HG02588 (cell line): ENCODE measurements around the gene ACOX1.

ENCODE experiments used
- ATAC-seq: cut with Tn5 transposase; IDR thresholded peaks from one replicate; pipeline ENCODE4 v1.9.1; 2021; ENCODE audit warnings: mild to moderate bottlenecking, moderate library complexity; ENCODE audit not compliant: unreplicated experiment

The ACOX1 gene

DNA sequence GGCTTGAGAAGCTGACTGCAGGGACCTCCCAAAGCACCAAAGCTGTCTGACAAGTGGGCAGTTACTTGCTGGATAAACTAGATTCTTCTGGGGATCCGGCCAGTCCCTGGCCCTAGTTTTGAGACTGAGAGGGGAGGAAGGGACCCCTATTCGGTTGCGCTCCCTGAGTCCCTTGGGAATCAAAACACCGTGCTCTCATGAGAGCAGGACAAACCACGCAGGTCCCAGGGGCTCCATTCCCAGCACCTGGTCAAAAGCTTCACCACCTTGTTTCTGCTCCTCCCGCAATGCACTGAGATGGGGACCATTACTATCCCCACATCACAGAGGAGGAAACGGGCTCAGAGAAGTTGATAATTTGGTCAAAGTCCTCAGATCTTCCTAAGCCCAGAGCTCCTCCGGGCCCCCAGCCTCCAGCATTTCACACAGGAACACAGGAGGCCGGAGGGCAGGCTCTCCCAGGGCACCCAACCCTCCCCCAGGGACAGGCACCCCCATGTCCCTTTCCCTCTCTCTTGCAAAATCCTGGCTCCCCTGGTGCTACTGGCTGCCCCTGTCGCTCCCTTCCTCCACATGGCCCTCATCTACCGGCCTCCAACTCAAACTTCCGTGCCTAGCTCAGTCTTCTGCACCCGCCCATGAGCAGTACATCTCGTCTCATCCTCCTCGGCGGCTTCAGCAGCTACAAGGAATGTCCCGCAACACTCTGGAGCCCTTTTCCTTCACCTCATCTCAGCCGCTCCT is 85.5 kb downstream of the ACOX1 start:
- ATAC-seq, result no peak

DNA sequence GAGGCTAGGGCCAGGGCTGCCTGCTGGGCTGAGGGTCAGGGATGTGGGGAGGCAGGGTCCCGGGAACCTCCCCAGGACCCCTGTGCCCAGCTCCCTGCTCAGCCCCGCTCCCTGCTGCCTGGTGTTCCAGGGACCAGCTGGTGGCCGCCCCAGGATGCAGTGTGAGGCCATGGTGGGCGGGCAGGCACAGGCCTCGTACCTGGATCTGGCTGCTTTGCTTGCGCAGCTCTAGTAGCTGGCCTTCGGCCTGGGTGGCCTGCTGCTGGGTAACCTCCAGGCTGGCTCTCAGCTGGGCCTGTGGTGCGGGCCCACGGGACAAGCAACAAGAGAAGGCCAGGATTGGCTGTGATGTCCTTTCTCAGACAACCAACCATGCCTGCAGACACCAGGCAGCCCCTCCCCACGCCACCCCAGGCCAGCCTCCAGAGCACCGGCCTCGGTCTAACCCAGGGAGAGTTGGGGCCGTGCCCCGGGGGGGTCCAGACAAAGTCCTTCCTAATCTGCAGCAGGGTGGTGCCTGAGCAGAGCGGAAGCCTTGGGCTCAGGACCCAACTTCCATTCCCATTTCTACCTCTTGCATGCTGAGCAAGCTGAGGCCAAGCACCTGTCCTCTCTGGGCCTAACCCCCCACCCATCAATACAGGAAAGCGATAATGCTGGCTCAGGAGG is 86.3 kb downstream of the ACOX1 start:
- ATAC-seq, result no peak

DNA sequence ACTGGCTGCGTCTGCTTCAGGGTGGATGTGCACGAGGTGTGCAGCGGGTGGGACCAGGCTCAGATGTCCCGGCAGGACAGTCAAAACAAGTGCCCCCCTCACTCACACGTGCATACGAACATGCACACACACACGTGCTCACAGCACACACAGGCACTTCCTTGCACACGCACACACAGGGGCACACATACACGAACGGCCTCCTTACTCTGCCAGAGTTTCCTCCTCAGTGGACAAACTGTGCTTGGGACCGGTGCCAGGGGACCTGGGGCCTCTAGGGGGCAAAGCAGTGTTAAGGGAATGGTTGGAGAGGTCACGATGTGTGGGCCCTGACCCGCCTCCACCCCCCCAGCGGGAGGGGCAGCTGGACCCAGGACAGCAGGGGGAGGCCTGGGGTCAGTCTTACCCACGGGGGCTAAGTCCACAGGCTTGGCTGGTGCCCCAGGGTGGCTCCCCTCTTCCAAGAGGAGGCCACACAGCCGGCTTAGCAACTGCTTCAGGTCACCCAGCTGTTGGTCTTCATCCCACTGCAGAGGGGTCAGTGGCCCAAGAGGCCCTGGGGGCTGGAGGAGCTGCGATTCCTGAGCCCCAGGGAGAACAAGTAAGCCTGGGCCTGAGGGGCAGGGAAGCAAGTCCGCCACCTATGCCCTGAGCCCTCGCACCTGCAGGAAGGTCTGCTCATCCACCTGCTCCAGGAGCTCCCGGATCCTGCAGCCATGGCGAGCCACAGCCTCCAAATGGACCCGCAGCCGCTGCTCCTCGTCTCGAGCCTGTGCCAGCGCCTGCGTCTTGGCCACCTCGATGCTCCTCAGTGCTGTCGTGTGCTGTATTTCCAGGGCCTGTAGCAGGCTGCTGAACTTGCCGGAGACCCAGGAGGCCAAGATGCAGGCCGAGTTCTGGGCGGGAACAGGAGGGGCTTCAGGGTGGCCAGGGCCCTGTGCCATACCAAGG is 87.1 kb downstream of the ACOX1 start:
- no peak for ATAC-seq
